SK-N-SH (cell line): ENCODE measurements around the gene LEKR1. TPM values are rescaled to one million over a fixed set of nuclear protein-coding genes. Genes with fewer than 3 reads are reported as not detected.

Experiments
- CTCF ChIA-PET: fragments of 300-600, 350-600 bp; formaldehyde crosslinking; extraction: SDS; loops from one replicate; lab custom pipeline; 2021; lab: Yijun Ruan, JAX
- POLR2A ChIA-PET: fragments of 350-600 bp; sonication (Branson Sonifier 250); formaldehyde crosslinking; extraction: SDS; loops from one replicate; lab custom pipeline; 2020; ENCODE audit warnings: antibody characterized with exemption, inconsistent platforms; lab: Yijun Ruan, JAX
- DNase-seq: peaks from one replicate; pipeline ENCODE4 v3.0.0; 2012
- H2AFZ ChIP-seq: fragments of 200-600 bp; sonication (generic); 2 replicates; pipeline ENCODE4 v1.8.1; 2016; ENCODE audit warnings: antibody characterized with exemption, mild to moderate bottlenecking, low read depth
- H3F3A ChIP-seq: fragments of 200-600 bp; sonication (generic); replicated peaks from 2 replicates; pipeline ENCODE3; 2016; ENCODE audit warnings: antibody characterized with exemption, mild to moderate bottlenecking; ENCODE audit not compliant: insufficient read depth
- H3K27ac ChIP-seq, 2 experiments: fragments of 200-500 bp in 1 of 2; fragments of 200-600 bp in 1 of 2; sonication (Bioruptor generic) in 1 of 2; sonication (generic), shearing (Covaris generic) in 1 of 2; 2 replicates each; pipeline versions ENCODE4 v1.5.1 to v1.6.1; 2014 to 2016; ENCODE audit warnings: low read depth in 2 of 2, inconsistent platforms in 1 of 2, low read length in 1 of 2, mild to moderate bottlenecking in 1 of 2, mixed read lengths in 1 of 2
- H3K27me3 ChIP-seq: fragments of 200-600 bp; sonication (generic), shearing (Covaris generic); 2 replicates; pipeline ENCODE4 v1.6.1; 2016; ENCODE audit warnings: mixed run types; ENCODE audit not compliant: insufficient read depth
- H3K36me3 ChIP-seq, 2 experiments: fragments of 200-500 bp in 1 of 2; fragments of 200-600 bp in 1 of 2; sonication (Bioruptor generic) in 1 of 2; sonication (generic) in 1 of 2; replicated peaks in 1 of 2; 2 replicates each; pipeline versions ENCODE3 to v1.5.1; 2014 to 2016; ENCODE audit warnings: low read length in 1 of 2, mild to moderate bottlenecking in 1 of 2; ENCODE audit not compliant: insufficient read depth in 2 of 2, control insufficient read depth in 1 of 2
- H3K4me1 ChIP-seq, 2 experiments: fragments of 200-500 bp in 1 of 2; fragments of 200-600 bp in 1 of 2; sonication (Bioruptor generic) in 1 of 2; sonication (generic), shearing (Covaris generic) in 1 of 2; 2 replicates each; pipeline versions ENCODE4 v1.5.1 to v1.6.1; 2014 to 2016; ENCODE audit warnings: low read depth in 1 of 2, low read length in 1 of 2, mixed run types in 1 of 2; ENCODE audit not compliant: insufficient read depth in 2 of 2, control insufficient read depth in 1 of 2
- H3K4me2 ChIP-seq: fragments of 200-600 bp; sonication (generic), shearing (Covaris generic); 2 replicates; pipeline ENCODE4 v1.6.1; 2017; ENCODE audit warnings: mixed run types
- H3K4me3 ChIP-seq, 2 experiments: fragments of 200-500 bp in 1 of 2; fragments of 200-600 bp in 1 of 2; sonication (Bioruptor generic) in 1 of 2; sonication (generic), shearing (Covaris generic) in 1 of 2; 2 replicates each; pipeline versions ENCODE4 v1.5.1 to v1.8.1; 2014 to 2016; ENCODE audit warnings: low read depth in 2 of 2, inconsistent platforms in 1 of 2, low read length in 1 of 2, mild to moderate bottlenecking in 1 of 2, mixed read lengths in 1 of 2, moderate library complexity in 1 of 2
- H3K79me2 ChIP-seq: fragments of 200-600 bp; sonication (generic); 2 replicates; pipeline ENCODE4 v1.8.1; 2017; ENCODE audit warnings: mild to moderate bottlenecking; ENCODE audit not compliant: insufficient read depth
- H3K9ac ChIP-seq: fragments of 200-600 bp; sonication (generic); 2 replicates; pipeline ENCODE4 v1.6.1; 2017; ENCODE audit warnings: mixed run types
- H3K9me2 ChIP-seq: fragments of 200-600 bp; sonication (generic); 2 replicates; pipeline ENCODE4 v1.6.1; 2017; ENCODE audit warnings: mixed run types
- H3K9me3 ChIP-seq: fragments of 200-600 bp; sonication (generic); 2 replicates; pipeline ENCODE4 v1.6.1; 2017; ENCODE audit warnings: mixed run types, mild to moderate bottlenecking, moderate library complexity
- H4K20me1 ChIP-seq: fragments of 200-600 bp; sonication (generic); 2 replicates; pipeline ENCODE4 v1.6.1; 2017; ENCODE audit warnings: mild to moderate bottlenecking, mixed run types; ENCODE audit not compliant: insufficient read depth
- CHD2 ChIP-seq: fragments of 150-350 bp; IDR thresholded peaks from 2 replicates; pipeline ENCODE4 v1.6.1; 2018; ENCODE audit warnings: low read length; ENCODE audit not compliant: partially characterized antibody
- ELF1 ChIP-seq: IDR thresholded peaks from 2 replicates; pipeline ENCODE4 v1.4.0; 2012
- EZH2phosphoT487 ChIP-seq: fragments of 200-600 bp; sonication (generic); IDR thresholded peaks from 2 replicates; pipeline ENCODE4 v1.6.1; 2017; ENCODE audit warnings: low read depth, mixed run types, mild to moderate bottlenecking, antibody characterized with exemption, moderate library complexity, borderline replicate concordance
- FOSL2 ChIP-seq: IDR thresholded peaks from 2 replicates; pipeline ENCODE4 v1.4.0; 2012; ENCODE audit warnings: low read depth, mild to moderate bottlenecking, moderate library complexity, borderline replicate concordance
- FOXJ3 ChIP-seq: sonication (generic); formaldehyde crosslinking; IDR thresholded peaks from 2 replicates; pipeline ENCODE4 v1.5.1; 2020; ENCODE audit warnings: mild to moderate bottlenecking, missing genetic modification reagents
- FOXM1 ChIP-seq: IDR thresholded peaks from 2 replicates; pipeline ENCODE4 v1.4.0; 2012; ENCODE audit warnings: low read depth, mild to moderate bottlenecking
- JUND ChIP-seq: IDR thresholded peaks from 2 replicates; pipeline ENCODE4 v1.4.0; 2012
- MAX ChIP-seq: IDR thresholded peaks from 2 replicates; pipeline ENCODE4 v1.4.0; 2012; ENCODE audit warnings: low read depth
- MEF2A ChIP-seq: IDR thresholded peaks from 2 replicates; pipeline ENCODE4 v1.4.0; 2012; ENCODE audit warnings: low read depth, borderline replicate concordance
- MXI1 ChIP-seq: IDR thresholded peaks from 2 replicates; pipeline ENCODE4 v1.6.1; 2012; ENCODE audit warnings: mild to moderate bottlenecking, low read depth, low read length, improper control_type of control experiment
- NFIC ChIP-seq: IDR thresholded peaks from 2 replicates; pipeline ENCODE4 v1.4.0; 2012; ENCODE audit warnings: borderline replicate concordance
- PBX3 ChIP-seq: IDR thresholded peaks from 2 replicates; pipeline ENCODE4; 2012
- POLR2AphosphoS5 ChIP-seq: IDR thresholded peaks from 2 replicates; pipeline ENCODE4 v1.6.1; 2012; ENCODE audit warnings: low read depth, low read length
- SIN3A ChIP-seq: IDR thresholded peaks from 2 replicates; pipeline ENCODE4 v1.6.1; 2012; ENCODE audit warnings: low read depth, mild to moderate bottlenecking, low read length, moderate library complexity, borderline replicate concordance
- USF1 ChIP-seq: IDR thresholded peaks from 2 replicates; pipeline ENCODE4 v1.4.0; 2012; ENCODE audit warnings: low read depth, borderline replicate concordance
- USF2 ChIP-seq: fragments of 150-350 bp; IDR thresholded peaks from 2 replicates; pipeline ENCODE4 v1.6.1; 2017; ENCODE audit warnings: antibody characterized with exemption, low read length, low read depth, borderline replicate concordance
- YY1 ChIP-seq: IDR thresholded peaks from 2 replicates; pipeline ENCODE4 v1.4.0; 2012; ENCODE audit warnings: low read depth, mild to moderate bottlenecking
- ZBTB33 ChIP-seq: IDR thresholded peaks from 2 replicates; pipeline ENCODE4 v1.4.0; 2012; ENCODE audit warnings: low read depth, borderline replicate concordance
- WGBS: methylation state at CpG from one replicate; pipeline ENCODE4 v1.1.6; 2017; ENCODE audit warnings: low lambda C conversion rate; 5-methylcytosine and 5-hydroxymethylcytosine counted together
- polyA plus RNA-seq, 3 experiments: library from polyadenylated mRNA; depleted of rRNA; stranded (reverse); fragments of >200 nt; gene quantifications; 2 replicates each; pipeline ENCODE4 v1.2.3, GENCODE V29; 2012

Gene LEKR1
- polyA plus RNA-seq, 1 of the 3 experiments (the other 2 are of a cell fraction), result 0.30 TPM

- Histone ChIP-seq H3K27ac (no peak overlapping the region), H3K79me2 (no peaks in the 10 kb centered on the region), H4K20me1 (no peaks in the 10 kb centered on the region), H3F3A (no peaks in the 10 kb centered on the region), H3K4me1 (no peaks in the 10 kb centered on the region; a peak in 1 of 4 replicates), H3K4me3 (no peak overlapping the region), H3K4me2 (no peak overlapping the region), H3K9me3 (no peaks in the 10 kb centered on the region), H2AFZ (no peak overlapping the region), H3K9me2 (no peaks in the 10 kb centered on the region), H3K27me3 (no peaks in the 10 kb centered on the region), H3K36me3 (no peaks in the 10 kb centered on the region), H3K9ac (no peak overlapping the region)
- ChIA-PET POLR2A (no interaction called here), CTCF (interaction anchor here (0.7 to 1.9 kb wide), 2 partner anchors 15 to 393 kb away, joined by 3 to 13 read pairs; no protein-coding TSS in a partner anchor)
- no peak for TF ChIP-seq POLR2AphosphoS5
- no peak for TF ChIP-seq USF1
- no peak for TF ChIP-seq YY1
- no peak for TF ChIP-seq JUND
- no peak for TF ChIP-seq ELF1
- no peak for TF ChIP-seq PBX3
- no peak for TF ChIP-seq MEF2A
- TF ChIP-seq FOSL2, result no peak
- TF ChIP-seq FOXJ3, result no peak
- no peak for TF ChIP-seq ZBTB33
- no peak for TF ChIP-seq NFIC
- no peak for TF ChIP-seq MXI1
- TF ChIP-seq MAX, result no peak
- no peak for TF ChIP-seq SIN3A
- TF ChIP-seq FOXM1, result no peak
- no peak for TF ChIP-seq USF2
- no peak for TF ChIP-seq EZH2phosphoT487
- TF ChIP-seq CHD2, result no peak
- no peak for DNase-seq
- WGBS, result 76% methylated on average over 3 of the region's 3 CpGs
Measured at GRCh38 chr3:157067114-157067513, 241.0 kb downstream of the LEKR1 start.
